Neural cell (in vitro differentiated cells): ENCODE data around the gene RAP1A. TPM values are rescaled to one million over a fixed set of nuclear protein-coding genes. Genes with fewer than 3 reads are reported as not detected.

Source experiments
- H2AFZ ChIP-seq: fragments of 200-600, 300-800 bp; sonication (generic), shearing (Covaris generic); 2 replicates; pipeline ENCODE4 v1.6.0; 2014; ENCODE audit warnings: low read depth, mild to moderate bottlenecking, antibody characterized with exemption, low read length, moderate library complexity
- H3F3A ChIP-seq: fragments of 200-600 bp; shearing (Covaris generic); 2 replicates; pipeline ENCODE4 v1.6.1; 2016; ENCODE audit warnings: mild to moderate bottlenecking, moderate library complexity, mixed read lengths, antibody characterized with exemption, low read length; ENCODE audit not compliant: insufficient read depth, poor library complexity, severe bottlenecking
- H3K27ac ChIP-seq: fragments of 200-600, 300-800 bp; sonication (generic), shearing (Covaris generic); 2 replicates; pipeline ENCODE4 v1.5.1; 2014; ENCODE audit warnings: mild to moderate bottlenecking, low read length, moderate library complexity
- H3K27me3 ChIP-seq: fragments of 300-800, 200-600 bp; sonication (generic), shearing (Covaris generic); 2 replicates; pipeline ENCODE4 v1.6.0; 2014; ENCODE audit warnings: mild to moderate bottlenecking, low read depth, low read length, moderate library complexity; ENCODE audit not compliant: insufficient read depth
- H3K36me3 ChIP-seq: fragments of 300-800, 200-600 bp; sonication (generic), shearing (Covaris generic); 2 replicates; pipeline ENCODE4 v1.5.1; 2014; ENCODE audit warnings: mild to moderate bottlenecking, antibody characterized with exemption, low read length, moderate library complexity; ENCODE audit not compliant: insufficient read depth
- H3K4me2 ChIP-seq: fragments of 300-800, 200-600 bp; sonication (generic), shearing (Covaris generic); 2 replicates; pipeline ENCODE4 v1.6.0; 2014; ENCODE audit warnings: mild to moderate bottlenecking, low read length
- H3K4me3 ChIP-seq: fragments of 300-800, 200-600 bp; sonication (generic), shearing (Covaris generic); 2 replicates; pipeline ENCODE4 v1.5.1; 2014; ENCODE audit warnings: mild to moderate bottlenecking, low read length, moderate library complexity
- H3K79me2 ChIP-seq: fragments of 200-600 bp; shearing (Covaris generic); replicated peaks from 2 replicates; pipeline ENCODE4 v1.6.0; 2014; ENCODE audit warnings: mild to moderate bottlenecking, low read length, moderate library complexity; ENCODE audit not compliant: insufficient read depth
- H3K9ac ChIP-seq: fragments of 300-800, 200-600 bp; sonication (generic), shearing (Covaris generic); 2 replicates; pipeline ENCODE4 v1.6.1; 2016; ENCODE audit warnings: mild to moderate bottlenecking, low read length, mixed read lengths
- H3K9me2 ChIP-seq: fragments of 200-600 bp; shearing (Covaris generic); 2 replicates; pipeline ENCODE4 v1.6.1; 2016; ENCODE audit warnings: mild to moderate bottlenecking, low read length, mixed read lengths; ENCODE audit not compliant: insufficient read depth
- H3K9me3 ChIP-seq: fragments of 200-600, 300-800 bp; sonication (generic), shearing (Covaris generic); 2 replicates; pipeline ENCODE4 v1.6.1; 2016; ENCODE audit warnings: mild to moderate bottlenecking, mixed run types, low read length, moderate library complexity, mixed read lengths
- H4K20me1 ChIP-seq: fragments of 200-600 bp; shearing (Covaris generic); 2 replicates; pipeline ENCODE4 v1.6.1; 2016; ENCODE audit warnings: mild to moderate bottlenecking, mixed run types; ENCODE audit not compliant: insufficient read depth
- CTCF ChIP-seq: fragments of 450-650 bp; IDR thresholded peaks from 2 replicates; pipeline ENCODE4 v1.5.1; 2014; ENCODE audit warnings: antibody characterized with exemption, mild to moderate bottlenecking, moderate library complexity; ENCODE audit not compliant: poor library complexity, severe bottlenecking
- EP300 ChIP-seq: fragments of 450-650 bp; conservative IDR thresholded peaks from 2 replicates; pipeline ENCODE4 v1.6.1; 2014; ENCODE audit warnings: antibody characterized with exemption, mild to moderate bottlenecking, moderate library complexity; ENCODE audit not compliant: poor library complexity, severe bottlenecking
- EZH2 ChIP-seq: fragments of 200-600, 300-800 bp; shearing (Covaris generic), sonication (generic); IDR thresholded peaks from 2 replicates; pipeline ENCODE4 v1.6.1; 2014; ENCODE audit warnings: antibody characterized with exemption, low read length, borderline replicate concordance, mild to moderate bottlenecking; ENCODE audit not compliant: insufficient read depth, poor library complexity, severe bottlenecking
- MXI1 ChIP-seq: fragments of 450-650 bp; conservative IDR thresholded peaks from 2 replicates; pipeline ENCODE4 v1.6.1; 2014; ENCODE audit warnings: antibody characterized with exemption, mild to moderate bottlenecking; ENCODE audit not compliant: poor library complexity, severe bottlenecking
- POLR2AphosphoS5 ChIP-seq: IDR thresholded peaks from 2 replicates; pipeline ENCODE4 v1.6.1; 2012
- RAD21 ChIP-seq: fragments of 450-650 bp; conservative IDR thresholded peaks from 2 replicates; pipeline ENCODE4 v1.6.1; 2014; ENCODE audit warnings: antibody characterized with exemption, mild to moderate bottlenecking, moderate library complexity
- SMC3 ChIP-seq: fragments of 450-650 bp; conservative IDR thresholded peaks from 2 replicates; pipeline ENCODE4 v1.6.1; 2014; ENCODE audit warnings: antibody characterized with exemption, mild to moderate bottlenecking, moderate library complexity; ENCODE audit not compliant: poor library complexity
- TAF1 ChIP-seq: IDR thresholded peaks from 2 replicates; pipeline ENCODE4 v1.6.1; 2012; ENCODE audit warnings: low read depth
- polyA plus RNA-seq: library from polyadenylated mRNA; depleted of rRNA; stranded (reverse); fragments of >200 nt; gene quantifications from 2 replicates; pipeline ENCODE4 v1.2.3, GENCODE V29; 2014
- TF ChIP-seq, protein P1 (sequence below): IDR thresholded peaks from 2 replicates; pipeline ENCODE4 v1.6.1; 2012; ENCODE audit warnings: borderline replicate concordance

RAP1A gene
- polyA plus RNA-seq, 1 donor from 2014 or later, result 28.7 TPM

- H2AFZ ChIP-seq, result no peak overlapping the region
- H3K9me3 ChIP-seq, result no peaks in the 10 kb centered on the region
- H3K27ac ChIP-seq, result no peak overlapping the region
- H3F3A ChIP-seq, result no peaks in the 10 kb centered on the region
- H3K4me2 ChIP-seq, result no peak overlapping the region
- H3K4me3 ChIP-seq, result no peak overlapping the region
- H3K9me2 ChIP-seq, result no peaks in the 10 kb centered on the region
- no peaks in the 10 kb centered on the region for H3K27me3 ChIP-seq
- no peak overlapping the region for H3K9ac ChIP-seq
- H3K79me2 ChIP-seq, result no peaks in the 10 kb centered on the region
- no peaks in the 10 kb centered on the region for H4K20me1 ChIP-seq
- TF ChIP-seq CTCF (no peak), MXI1 (no peak), RAD21 (no peak)
- no peaks in the 10 kb centered on the region for H3K36me3 ChIP-seq
Measured at GRCh38 chr1:111719674-111720132, 100.1 kb downstream of the RAP1A start.

DNA sequence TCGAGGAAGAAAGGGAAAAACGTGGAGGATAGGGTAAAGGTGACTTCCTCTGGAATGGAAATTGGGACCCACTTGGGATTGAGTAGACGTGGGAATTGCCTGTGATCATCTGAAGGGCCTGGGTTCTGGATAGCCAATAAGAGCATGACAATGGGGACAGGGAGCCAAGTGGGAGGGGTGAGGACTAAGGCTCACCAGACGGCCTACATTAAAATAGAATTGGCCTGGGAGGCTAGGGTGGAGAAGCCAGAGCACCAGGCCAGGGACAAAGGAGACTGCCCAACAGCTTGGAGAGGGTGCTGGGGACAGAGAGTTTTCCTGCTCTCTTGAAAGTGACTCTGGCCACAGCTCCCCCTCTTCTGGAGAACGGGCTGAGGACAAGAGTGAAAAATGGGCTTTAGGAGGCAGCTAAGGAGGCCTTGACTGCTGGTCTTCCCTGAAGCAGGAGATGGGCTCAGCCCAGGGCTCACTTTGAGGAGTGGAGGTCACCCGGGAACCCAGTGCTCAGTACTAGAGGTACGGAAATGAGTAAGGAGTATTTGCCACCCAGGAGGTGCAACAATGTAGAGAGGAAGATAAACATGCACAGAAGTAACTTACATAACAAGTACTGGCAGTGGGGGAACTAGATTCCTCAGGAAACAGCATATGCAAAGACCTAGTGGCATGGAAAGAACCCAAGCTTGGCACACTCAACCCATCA lies 100.8 kb downstream of the RAP1A start:
- H2AFZ ChIP-seq, result no peak overlapping the region
- H3K9me3 ChIP-seq, result no peaks in the 10 kb centered on the region
- H3F3A ChIP-seq, result no peaks in the 10 kb centered on the region
- no peak overlapping the region for H3K27ac ChIP-seq
- H3K27me3 ChIP-seq, result no peaks in the 10 kb centered on the region
- H3K36me3 ChIP-seq, result no peaks in the 10 kb centered on the region
- H3K4me2 ChIP-seq, result no peak overlapping the region
- H4K20me1 ChIP-seq, result no peaks in the 10 kb centered on the region
- no peak overlapping the region for H3K4me3 ChIP-seq
- no peaks in the 10 kb centered on the region for H3K9me2 ChIP-seq
- no peak overlapping the region for H3K9ac ChIP-seq
- TF ChIP-seq POLR2AphosphoS5 (no peak), CTCF (no peak), EP300 (no peak), RAD21 (no peak), SMC3 (no peak), EZH2 (no peak), TAF1 (no peak), MXI1 (no peak)
- TF ChIP-seq, protein P1, sequence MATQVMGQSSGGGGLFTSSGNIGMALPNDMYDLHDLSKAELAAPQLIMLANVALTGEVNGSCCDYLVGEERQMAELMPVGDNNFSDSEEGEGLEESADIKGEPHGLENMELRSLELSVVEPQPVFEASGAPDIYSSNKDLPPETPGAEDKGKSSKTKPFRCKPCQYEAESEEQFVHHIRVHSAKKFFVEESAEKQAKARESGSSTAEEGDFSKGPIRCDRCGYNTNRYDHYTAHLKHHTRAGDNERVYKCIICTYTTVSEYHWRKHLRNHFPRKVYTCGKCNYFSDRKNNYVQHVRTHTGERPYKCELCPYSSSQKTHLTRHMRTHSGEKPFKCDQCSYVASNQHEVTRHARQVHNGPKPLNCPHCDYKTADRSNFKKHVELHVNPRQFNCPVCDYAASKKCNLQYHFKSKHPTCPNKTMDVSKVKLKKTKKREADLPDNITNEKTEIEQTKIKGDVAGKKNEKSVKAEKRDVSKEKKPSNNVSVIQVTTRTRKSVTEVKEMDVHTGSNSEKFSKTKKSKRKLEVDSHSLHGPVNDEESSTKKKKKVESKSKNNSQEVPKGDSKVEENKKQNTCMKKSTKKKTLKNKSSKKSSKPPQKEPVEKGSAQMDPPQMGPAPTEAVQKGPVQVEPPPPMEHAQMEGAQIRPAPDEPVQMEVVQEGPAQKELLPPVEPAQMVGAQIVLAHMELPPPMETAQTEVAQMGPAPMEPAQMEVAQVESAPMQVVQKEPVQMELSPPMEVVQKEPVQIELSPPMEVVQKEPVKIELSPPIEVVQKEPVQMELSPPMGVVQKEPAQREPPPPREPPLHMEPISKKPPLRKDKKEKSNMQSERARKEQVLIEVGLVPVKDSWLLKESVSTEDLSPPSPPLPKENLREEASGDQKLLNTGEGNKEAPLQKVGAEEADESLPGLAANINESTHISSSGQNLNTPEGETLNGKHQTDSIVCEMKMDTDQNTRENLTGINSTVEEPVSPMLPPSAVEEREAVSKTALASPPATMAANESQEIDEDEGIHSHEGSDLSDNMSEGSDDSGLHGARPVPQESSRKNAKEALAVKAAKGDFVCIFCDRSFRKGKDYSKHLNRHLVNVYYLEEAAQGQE, result no peak
- H3K79me2 ChIP-seq, result no peaks in the 10 kb centered on the region
